ENCODE results near the gene PNLIPRP2.

GRCh38 chr10:116688241-116688711 is 67.5 kb downstream of the PNLIPRP2 start:
- TF ChIP-seq HMGXB4 (CRISPR knock-in tag; IDR thresholded peaks at IDR 0.05) (no peak), ZNF396 (CRISPR knock-in tag; IDR thresholded peaks at IDR 0.05; ENCODE audit: borderline replicate concordance) (no peak), MAX (CRISPR knock-in tag; IDR thresholded peaks at IDR 0.05) (no peak), IRF1 (CRISPR knock-in tag; IDR thresholded peaks at IDR 0.05) (no peak), STAT6 (CRISPR knock-in tag; conservative IDR thresholded peaks at IDR 0.05; ENCODE audit: low read depth) (no peak), GABPB1 (CRISPR knock-in tag; IDR thresholded peaks at IDR 0.05) (no peak), ZNF425 (CRISPR knock-in tag; conservative IDR thresholded peaks at IDR 0.05) (no peak), CTCF (IDR thresholded peaks at IDR 0.05) (no peak), NR2C2 (CRISPR knock-in tag; IDR thresholded peaks at IDR 0.05) (no peak), ATF1 (CRISPR knock-in tag; IDR thresholded peaks at IDR 0.05) (no peak), ATF2 (CRISPR knock-in tag; IDR thresholded peaks at IDR 0.05; ENCODE audit: borderline replicate concordance, low read depth) (no peak), ZNF416 (CRISPR knock-in tag; IDR thresholded peaks at IDR 0.05) (no peak), ZNF138 (CRISPR knock-in tag; conservative IDR thresholded peaks at IDR 0.05) (no peak), FOXK1 (CRISPR knock-in tag; IDR thresholded peaks at IDR 0.05) (no peak)
